Neural progenitor cell (in vitro differentiated cells): ENCODE data around the gene SNX9. TPM values are rescaled to one million over a fixed set of nuclear protein-coding genes. Genes with fewer than 3 reads are reported as not detected.

ENCODE experiments used
- DNase-seq: peaks from one replicate; pipeline ENCODE4 v3.0.0-alpha.2; 2016; ENCODE audit warnings: low spot score
- H2AFZ ChIP-seq: fragments of 200-600 bp; sonication (generic); replicated peaks from 2 replicates; pipeline ENCODE4 v1.6.1; 2016; ENCODE audit warnings: antibody characterized with exemption
- H3F3A ChIP-seq: fragments of 200-600 bp; sonication (generic); 2 replicates; pipeline ENCODE4 v1.6.1; 2016; ENCODE audit warnings: antibody characterized with exemption, low read depth
- H3K27ac ChIP-seq: fragments of 200-600 bp; sonication (generic); 2 replicates; pipeline ENCODE4 v1.5.1; 2016; ENCODE audit warnings: mild to moderate bottlenecking
- H3K27me3 ChIP-seq: fragments of 200-600 bp; sonication (generic); 2 replicates; pipeline ENCODE4 v1.6.1; 2016; ENCODE audit warnings: mild to moderate bottlenecking, moderate library complexity
- H3K36me3 ChIP-seq: fragments of 200-600 bp; sonication (generic); 2 replicates; pipeline ENCODE4 v1.5.1; 2016
- H3K4me1 ChIP-seq: fragments of 200-600 bp; sonication (generic); 2 replicates; pipeline ENCODE4 v1.6.1; 2016; ENCODE audit warnings: mixed run types
- H3K4me2 ChIP-seq: fragments of 200-600 bp; sonication (generic); 2 replicates; pipeline ENCODE4 v1.6.1; 2016
- H3K4me3 ChIP-seq: fragments of 200-600 bp; sonication (generic); 2 replicates; pipeline ENCODE4 v1.5.1; 2016
- H3K79me2 ChIP-seq: fragments of 200-600 bp; sonication (generic); 2 replicates; pipeline ENCODE4 v1.6.1; 2016; ENCODE audit warnings: low read depth
- H3K9ac ChIP-seq: fragments of 200-600 bp; sonication (generic); 2 replicates; pipeline ENCODE4 v1.6.1; 2016
- H3K9me3 ChIP-seq: fragments of 200-600 bp; sonication (generic); 2 replicates; pipeline ENCODE4 v1.5.1; 2016; ENCODE audit warnings: low read depth
- H4K20me1 ChIP-seq: fragments of 200-600 bp; sonication (generic); 2 replicates; pipeline ENCODE4 v1.6.1; 2016; ENCODE audit warnings: low read depth
- H3K27ac Mint-ChIP-seq: 3 replicates; pipeline ENCODE4 v1.8.0; 2021; ENCODE audit warnings: mixed read lengths
- H3K27me3 Mint-ChIP-seq: 2 replicates; pipeline ENCODE4 v1.8.0; 2022; ENCODE audit warnings: low read depth, mild to moderate bottlenecking, inconsistent platforms, moderate library complexity, mixed read lengths; ENCODE audit not compliant: insufficient read depth
- H3K36me3 Mint-ChIP-seq: 3 replicates; pipeline ENCODE4 v1.8.0; 2021; ENCODE audit warnings: mixed read lengths
- H3K4me1 Mint-ChIP-seq: 3 replicates; pipeline ENCODE4 v1.8.0; 2021; ENCODE audit warnings: mixed read lengths
- H3K4me3 Mint-ChIP-seq: 3 replicates; pipeline ENCODE4 v1.8.0; 2021; ENCODE audit warnings: mild to moderate bottlenecking, moderate library complexity, mixed read lengths
- H3K9me3 Mint-ChIP-seq: 3 replicates; pipeline ENCODE4 v1.8.0; 2020; ENCODE audit warnings: mixed read lengths
- CTCF ChIP-seq: fragments of 200-600 bp; sonication (generic); IDR thresholded peaks from 2 replicates; pipeline ENCODE4 v1.5.1; 2017; ENCODE audit warnings: antibody characterized with exemption, mild to moderate bottlenecking
- EZH2 ChIP-seq: fragments of 200-600 bp; sonication (generic); IDR thresholded peaks from 2 replicates; pipeline ENCODE4 v1.6.1; 2017; ENCODE audit warnings: antibody characterized with exemption, mild to moderate bottlenecking, moderate library complexity
- EZH2phosphoT487 ChIP-seq: fragments of 200-600 bp; sonication (generic); IDR thresholded peaks from 2 replicates; pipeline ENCODE4 v1.6.1; 2017; ENCODE audit warnings: antibody characterized with exemption
- total RNA-seq: library from RNA; depleted of rRNA; stranded (reverse); fragments of >200 nt; gene quantifications from 2 replicates; pipeline ENCODE4 v1.2.3, GENCODE V29; 2015; ENCODE audit warnings: low replicate concordance

SNX9 gene
- total RNA-seq, 1 donor from 2014 or later: 17.8 TPM

GRCh38 chr6:157909282-157909664, 86.2 kb downstream of the SNX9 start:
- Histone ChIP-seq H3K27ac (no peak overlapping the region), H3K36me3 (peaks cover 7% of the 10 kb centered on the region), H3F3A (peaks cover 5% of the 10 kb centered on the region), H3K79me2 (no peaks in the 10 kb centered on the region), H2AFZ (no peak overlapping the region), H3K9me3 (no peaks in the 10 kb centered on the region), H3K4me3 (no peak overlapping the region), H3K27me3 (no peaks in the 10 kb centered on the region), H3K4me2 (no peak overlapping the region), H3K9ac (no peak overlapping the region), H3K4me1 (peaks cover 21% of the 10 kb centered on the region), H4K20me1 (no peaks in the 10 kb centered on the region)
- TF ChIP-seq CTCF: no peak
- TF ChIP-seq EZH2: no peak
- DNase-seq: no peak
- peaks cover 37% of the 10 kb centered on the region for H3K36me3 Mint-ChIP-seq
- H3K4me3 Mint-ChIP-seq: no peak overlapping the region
- H3K4me1 Mint-ChIP-seq: peaks cover 15% of the 10 kb centered on the region
- no peaks in the 10 kb centered on the region for H3K9me3 Mint-ChIP-seq
- H3K27me3 Mint-ChIP-seq: no peaks in the 10 kb centered on the region
- no peak overlapping the region for H3K27ac Mint-ChIP-seq

GRCh38 chr6:157911278-157911677, 88.2 kb downstream of the SNX9 start:
- peak; percentile 17 for DNase-seq
- Histone ChIP-seq H3K79me2 (no peaks in the 10 kb centered on the region), H2AFZ (no peak overlapping the region), H3K27ac (no peak overlapping the region), H3K9me3 (no peaks in the 10 kb centered on the region), H3K4me1 (peaks cover 5% of the 10 kb centered on the region), H3K36me3 (peaks cover 12% of the 10 kb centered on the region), H4K20me1 (no peaks in the 10 kb centered on the region), H3F3A (no peaks in the 10 kb centered on the region), H3K27me3 (no peaks in the 10 kb centered on the region), H3K4me3 (no peak overlapping the region), H3K4me2 (no peak overlapping the region), H3K9ac (no peak overlapping the region)
- Mint-ChIP-seq H3K27ac (no peak overlapping the region), H3K4me1 (peaks cover 15% of the 10 kb centered on the region), H3K9me3 (no peaks in the 10 kb centered on the region), H3K27me3 (no peaks in the 10 kb centered on the region), H3K36me3 (peaks cover 40% of the 10 kb centered on the region), H3K4me3 (no peak overlapping the region)
- TF ChIP-seq CTCF (no peak), EZH2phosphoT487 (no peak), EZH2 (no peak)

GRCh38 chr6:157911786-157912185, 88.7 kb downstream of the SNX9 start:
- Histone ChIP-seq H3K9ac (no peak overlapping the region), H3K4me3 (no peak overlapping the region), H3K4me2 (no peak overlapping the region), H3K9me3 (no peaks in the 10 kb centered on the region), H3K36me3 (peaks cover 12% of the 10 kb centered on the region), H2AFZ (no peak overlapping the region), H3K27me3 (no peaks in the 10 kb centered on the region), H4K20me1 (no peaks in the 10 kb centered on the region), H3K27ac (no peak overlapping the region), H3F3A (no peaks in the 10 kb centered on the region), H3K4me1 (peaks cover 5% of the 10 kb centered on the region), H3K79me2 (no peaks in the 10 kb centered on the region)
- Mint-ChIP-seq H3K4me3 (no peak overlapping the region), H3K4me1 (peaks cover 15% of the 10 kb centered on the region), H3K27me3 (no peaks in the 10 kb centered on the region), H3K27ac (no peak overlapping the region), H3K9me3 (no peaks in the 10 kb centered on the region), H3K36me3 (peaks cover 41% of the 10 kb centered on the region)
- TF ChIP-seq CTCF (no peak), EZH2phosphoT487 (no peak), EZH2 (no peak)
- no peak for DNase-seq
